Activated naive CD4-positive, alpha-beta T cell treated with anti-CD3 and anti-CD28 coated beads, Interleukin-2, amount 50 U/mL, for 24 hours (primary cell): Measurements from ENCODE around the gene CALM1.

Experiments
- H3K27ac Mint-ChIP-seq: one replicate; pipeline ENCODE4 v1.8.0; 2021; ENCODE audit warnings: mild to moderate bottlenecking, mixed read lengths
- H3K27me3 Mint-ChIP-seq: one replicate; pipeline ENCODE4 v1.8.0; 2021; ENCODE audit warnings: mixed read lengths
- H3K36me3 Mint-ChIP-seq: one replicate; pipeline ENCODE4 v1.8.0; 2021; ENCODE audit warnings: mixed read lengths
- H3K4me1 Mint-ChIP-seq: one replicate; pipeline ENCODE4 v1.8.0; 2021; ENCODE audit warnings: mixed read lengths
- H3K4me3 Mint-ChIP-seq: one replicate; pipeline ENCODE4 v1.8.0; 2021; ENCODE audit warnings: mild to moderate bottlenecking, mixed read lengths
- H3K9me3 Mint-ChIP-seq: one replicate; pipeline ENCODE4 v1.8.0; 2021; ENCODE audit warnings: mixed read lengths

The CALM1 gene

DNA sequence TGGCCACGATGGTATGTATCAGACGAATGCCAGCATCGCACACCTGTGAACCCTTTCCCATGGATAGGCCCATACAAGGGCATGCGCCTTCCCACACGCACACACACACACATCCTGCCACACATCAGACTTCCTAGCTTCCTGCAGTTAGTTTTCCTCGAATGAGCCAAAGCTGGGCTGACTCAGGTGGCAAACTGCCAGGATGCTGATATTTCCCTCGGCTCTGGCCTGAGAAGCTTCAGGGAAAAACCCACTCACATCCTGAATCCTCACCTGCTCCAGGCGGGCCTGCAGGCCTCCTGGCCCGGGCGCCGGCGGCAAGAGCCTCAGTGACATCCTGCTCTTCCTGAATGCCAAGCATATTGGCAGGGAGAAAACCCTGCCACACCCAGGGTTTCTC is 22.4 kb downstream of the CALM1 start:
- Mint-ChIP-seq H3K36me3 (no peaks in the 10 kb centered on the region), H3K27ac (no peak overlapping the region), H3K4me3 (no peak overlapping the region), H3K4me1 (no peaks in the 10 kb centered on the region), H3K9me3 (no peaks in the 10 kb centered on the region), H3K27me3 (no peaks in the 10 kb centered on the region)

- Mint-ChIP-seq H3K4me1 (no peaks in the 10 kb centered on the region), H3K27me3 (no peaks in the 10 kb centered on the region), H3K27ac (no peak overlapping the region)
Observed at GRCh38 chr14:90421001-90421631, 24.3 kb downstream of the CALM1 start.

GRCh38 chr14:90421632-90422020 is 24.8 kb downstream of the CALM1 start:
- Mint-ChIP-seq H3K9me3 (no peaks in the 10 kb centered on the region), H3K36me3 (no peaks in the 10 kb centered on the region), H3K27ac (no peak overlapping the region), H3K4me3 (no peak overlapping the region), H3K27me3 (no peaks in the 10 kb centered on the region), H3K4me1 (no peaks in the 10 kb centered on the region)

More at GRCh38 chr14:90421001-90421631, 24.3 kb downstream of the CALM1 start:
- no peaks in the 10 kb centered on the region for H3K9me3 Mint-ChIP-seq
- no peaks in the 10 kb centered on the region for H3K36me3 Mint-ChIP-seq
- no peak overlapping the region for H3K4me3 Mint-ChIP-seq

GRCh38 chr14:90423166-90423565 is 26.3 kb downstream of the CALM1 start:
- Mint-ChIP-seq H3K27me3 (no peaks in the 10 kb centered on the region), H3K4me1 (no peaks in the 10 kb centered on the region), H3K4me3 (no peak overlapping the region), H3K36me3 (no peaks in the 10 kb centered on the region), H3K27ac (no peak overlapping the region), H3K9me3 (no peaks in the 10 kb centered on the region)

DNA sequence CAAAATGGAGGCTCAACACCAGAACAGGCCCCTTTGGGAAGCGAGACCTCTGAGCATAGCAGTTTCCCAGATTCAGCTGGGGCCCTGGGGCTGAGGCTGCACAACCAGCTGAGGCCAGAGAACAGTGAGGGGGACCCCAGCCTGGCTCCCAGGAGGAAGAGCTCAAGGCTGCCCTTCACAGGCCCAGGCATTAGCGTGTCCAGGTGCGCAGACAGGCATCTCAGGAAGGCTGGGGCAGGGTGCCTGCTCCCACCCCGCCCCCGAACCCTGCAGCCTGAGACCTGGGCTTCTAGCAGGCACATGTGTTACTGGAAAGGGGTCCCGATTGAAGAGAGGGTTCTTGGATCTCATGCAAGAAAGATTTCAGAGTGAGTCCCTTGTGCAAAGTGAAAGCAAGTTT is 27.2 kb downstream of the CALM1 start:
- Mint-ChIP-seq H3K4me3 (no peak overlapping the region), H3K27ac (no peak overlapping the region), H3K4me1 (no peaks in the 10 kb centered on the region), H3K27me3 (no peaks in the 10 kb centered on the region), H3K9me3 (no peaks in the 10 kb centered on the region), H3K36me3 (no peaks in the 10 kb centered on the region)

DNA sequence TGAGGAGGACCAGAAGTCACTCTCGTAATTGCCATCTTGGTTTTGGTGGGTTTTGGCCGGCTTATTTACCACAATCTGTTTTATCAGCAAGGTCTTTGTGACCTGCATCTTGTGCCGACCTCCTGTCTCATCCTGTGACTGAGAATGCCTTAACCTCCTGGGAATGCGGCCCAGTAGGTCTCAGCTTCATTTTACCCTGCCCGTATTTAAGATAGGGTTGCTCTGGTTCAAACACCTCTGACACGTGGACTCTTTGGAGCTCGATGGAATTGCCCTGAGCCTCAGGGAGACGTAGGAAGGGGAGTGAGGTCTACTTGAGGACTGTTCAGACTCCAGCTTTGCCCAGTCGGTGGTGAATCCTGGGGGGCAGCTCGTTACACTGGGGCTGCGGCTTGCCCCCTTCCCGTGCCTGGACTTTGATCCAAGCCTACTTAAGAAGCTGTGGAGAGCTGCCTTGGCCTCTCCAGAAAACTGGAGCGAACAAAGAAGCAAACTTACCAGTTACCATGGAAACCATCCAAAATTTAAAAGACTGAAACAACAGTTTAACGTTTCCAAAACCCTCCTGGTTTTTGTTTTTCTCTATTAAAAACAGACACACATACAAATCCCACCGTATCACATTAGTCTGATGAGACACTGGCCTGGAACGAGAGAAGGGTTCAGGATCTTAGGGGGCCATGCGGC is 28.0 kb downstream of the CALM1 start:
- H3K36me3 Mint-ChIP-seq, result no peaks in the 10 kb centered on the region
- no peak overlapping the region for H3K27ac Mint-ChIP-seq
- no peaks in the 10 kb centered on the region for H3K9me3 Mint-ChIP-seq
- H3K27me3 Mint-ChIP-seq, result no peaks in the 10 kb centered on the region
- H3K4me1 Mint-ChIP-seq, result no peaks in the 10 kb centered on the region
- no peak overlapping the region for H3K4me3 Mint-ChIP-seq

DNA sequence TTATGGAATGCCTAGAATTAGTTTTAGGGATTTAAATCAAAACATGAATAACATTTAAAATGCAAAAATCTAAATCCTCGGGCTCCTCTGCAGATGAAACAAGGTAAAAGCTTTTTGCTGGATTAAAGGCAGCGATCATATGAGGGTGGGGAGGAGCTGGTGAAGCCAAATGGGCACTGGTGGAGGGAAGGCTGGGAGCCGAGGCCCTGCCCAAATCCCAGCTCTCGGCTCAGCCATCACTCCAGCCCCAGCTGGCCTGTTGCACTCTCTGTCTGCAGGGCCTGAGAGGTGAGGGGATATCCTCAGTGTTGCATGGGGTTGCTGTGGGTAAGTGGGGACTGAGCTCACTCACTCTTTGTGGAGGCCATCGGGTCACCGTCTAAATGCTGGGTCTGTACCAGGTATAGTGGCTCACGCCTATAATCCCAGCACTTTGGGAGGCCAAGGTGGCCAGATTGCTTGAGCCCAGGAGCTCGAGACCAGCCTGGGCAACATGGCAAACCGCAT is 28.6 kb downstream of the CALM1 start:
- Mint-ChIP-seq H3K4me1 (no peaks in the 10 kb centered on the region), H3K27ac (no peak overlapping the region), H3K9me3 (no peaks in the 10 kb centered on the region), H3K4me3 (no peak overlapping the region), H3K27me3 (no peaks in the 10 kb centered on the region), H3K36me3 (no peaks in the 10 kb centered on the region)

GRCh38 chr14:90426031-90426540 is 29.3 kb downstream of the CALM1 start:
- no peak overlapping the region for H3K4me3 Mint-ChIP-seq
- H3K4me1 Mint-ChIP-seq, result no peaks in the 10 kb centered on the region
- H3K27me3 Mint-ChIP-seq, result no peaks in the 10 kb centered on the region
- no peak overlapping the region for H3K27ac Mint-ChIP-seq
- H3K9me3 Mint-ChIP-seq, result no peaks in the 10 kb centered on the region
- H3K36me3 Mint-ChIP-seq, result no peaks in the 10 kb centered on the region

DNA sequence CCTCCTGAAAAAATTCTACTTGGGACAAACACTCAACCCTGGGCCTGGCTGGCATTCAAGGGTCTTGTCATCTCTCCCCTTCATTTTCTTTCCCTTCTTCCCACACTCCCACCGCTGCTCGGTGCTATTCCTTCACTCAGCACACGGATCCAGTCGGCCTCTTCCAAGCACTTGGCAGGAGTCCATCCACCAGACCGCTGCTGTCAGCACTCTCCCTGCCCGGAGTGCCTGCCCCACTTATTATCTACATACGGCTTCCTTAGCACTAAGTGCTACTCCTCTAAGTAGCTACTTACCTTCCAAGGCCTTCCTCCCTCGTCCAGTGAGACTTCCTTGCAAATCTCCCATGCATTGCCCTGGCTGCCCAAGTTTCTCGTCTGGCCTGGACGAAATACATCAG is 29.8 kb downstream of the CALM1 start:
- no peaks in the 10 kb centered on the region for H3K9me3 Mint-ChIP-seq

DNA sequence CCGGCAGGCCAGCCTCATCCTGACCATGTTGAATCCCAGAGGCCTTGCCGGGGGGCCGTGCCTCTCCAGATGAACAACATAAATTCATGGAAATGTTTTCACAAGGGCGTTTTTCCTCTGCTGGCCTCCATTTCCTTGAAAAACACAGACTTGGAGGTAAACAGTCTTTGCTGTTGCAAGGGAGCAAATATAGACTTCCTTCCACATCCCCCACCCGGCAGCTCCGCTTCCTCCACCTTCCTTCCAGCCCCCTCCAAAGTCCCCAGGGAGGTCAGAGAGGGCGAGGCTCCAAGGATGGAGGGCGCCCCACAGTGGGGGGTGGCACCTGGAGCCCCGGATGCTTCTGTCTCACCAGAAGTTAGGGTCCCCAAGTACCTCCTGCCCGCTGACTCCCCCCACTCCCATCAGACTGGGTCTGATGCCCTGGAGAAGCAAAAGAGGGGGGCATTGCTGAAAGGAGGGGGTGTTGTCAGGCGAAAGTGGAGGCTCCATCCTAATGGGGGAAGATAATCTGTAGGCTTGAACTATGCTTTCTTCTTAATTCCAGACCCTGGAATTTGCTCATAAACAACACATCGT is 31.1 kb downstream of the CALM1 start:
- Mint-ChIP-seq H3K9me3 (no peaks in the 10 kb centered on the region), H3K36me3 (no peaks in the 10 kb centered on the region), H3K27me3 (no peaks in the 10 kb centered on the region), H3K4me1 (no peaks in the 10 kb centered on the region), H3K4me3 (no peak overlapping the region), H3K27ac (no peak overlapping the region)

More for the DNA sequence above, 29.8 kb downstream of the CALM1 start:
- no peak overlapping the region for H3K27ac Mint-ChIP-seq
- H3K4me1 Mint-ChIP-seq, result no peaks in the 10 kb centered on the region
- H3K4me3 Mint-ChIP-seq, result no peak overlapping the region
- H3K27me3 Mint-ChIP-seq, result no peaks in the 10 kb centered on the region
- H3K36me3 Mint-ChIP-seq, result no peaks in the 10 kb centered on the region

- Mint-ChIP-seq H3K36me3 (no peaks in the 10 kb centered on the region), H3K27ac (no peak overlapping the region), H3K9me3 (no peaks in the 10 kb centered on the region), H3K4me3 (no peak overlapping the region), H3K27me3 (no peaks in the 10 kb centered on the region), H3K4me1 (no peaks in the 10 kb centered on the region)
Observed at GRCh38 chr14:90428676-90429075, 31.8 kb downstream of the CALM1 start.

DNA sequence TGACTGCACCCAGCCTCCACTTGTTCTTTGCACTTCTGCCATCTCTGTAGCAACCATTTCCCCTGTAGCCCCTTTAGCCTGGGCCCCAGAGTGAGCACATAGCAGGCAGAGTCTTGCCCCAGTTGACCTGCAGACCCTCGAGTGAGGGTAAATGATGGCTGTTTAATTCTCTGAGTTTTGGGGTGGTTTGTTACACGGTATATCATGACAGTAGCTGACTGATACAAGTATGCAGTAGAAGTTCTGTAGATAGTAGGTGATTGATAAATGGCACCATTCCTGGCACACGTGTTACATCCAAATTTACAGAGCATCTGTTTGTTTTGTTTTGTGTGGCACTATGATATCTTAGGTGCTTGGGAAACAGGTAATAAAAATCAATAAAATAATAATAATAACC is 32.4 kb downstream of the CALM1 start:
- H3K27ac Mint-ChIP-seq, result no peak overlapping the region

GRCh38 chr14:90429754-90430153 is 32.9 kb downstream of the CALM1 start:
- Mint-ChIP-seq H3K27ac (no peak overlapping the region), H3K9me3 (no peaks in the 10 kb centered on the region), H3K36me3 (no peaks in the 10 kb centered on the region), H3K27me3 (no peaks in the 10 kb centered on the region), H3K4me1 (no peaks in the 10 kb centered on the region), H3K4me3 (no peak overlapping the region)

More for the DNA sequence above, 32.4 kb downstream of the CALM1 start:
- no peaks in the 10 kb centered on the region for H3K4me1 Mint-ChIP-seq
- no peaks in the 10 kb centered on the region for H3K36me3 Mint-ChIP-seq
- H3K27me3 Mint-ChIP-seq, result no peaks in the 10 kb centered on the region
- H3K9me3 Mint-ChIP-seq, result no peaks in the 10 kb centered on the region
- no peak overlapping the region for H3K4me3 Mint-ChIP-seq

GRCh38 chr14:90434370-90435020 is 37.7 kb downstream of the CALM1 start:
- H3K4me1 Mint-ChIP-seq, result no peaks in the 10 kb centered on the region
- H3K4me3 Mint-ChIP-seq, result no peak overlapping the region
- H3K36me3 Mint-ChIP-seq, result no peaks in the 10 kb centered on the region
- no peak overlapping the region for H3K27ac Mint-ChIP-seq
- no peaks in the 10 kb centered on the region for H3K9me3 Mint-ChIP-seq
- no peaks in the 10 kb centered on the region for H3K27me3 Mint-ChIP-seq

DNA sequence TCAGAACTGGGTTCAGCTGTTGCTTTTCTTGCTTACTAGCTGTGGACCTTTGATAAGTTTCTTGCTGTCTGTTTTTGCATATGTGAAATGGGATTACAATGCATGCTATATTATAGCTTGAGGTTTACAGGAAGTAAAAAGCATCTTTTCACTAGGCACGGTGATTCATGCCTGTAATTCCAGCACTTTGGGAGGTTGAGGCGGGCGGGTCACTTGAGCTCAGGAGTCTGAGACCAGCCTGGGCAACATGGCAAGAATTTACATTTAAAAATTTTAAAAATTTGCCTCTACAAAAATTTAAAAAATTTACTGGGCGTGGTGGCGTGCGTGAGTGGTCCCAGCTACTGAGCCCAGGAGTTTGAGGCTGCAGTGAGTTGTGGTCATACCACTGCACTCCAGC is 42.0 kb downstream of the CALM1 start:
- H3K9me3 Mint-ChIP-seq, result no peaks in the 10 kb centered on the region
- no peak overlapping the region for H3K4me3 Mint-ChIP-seq
- H3K27ac Mint-ChIP-seq, result no peak overlapping the region
- H3K36me3 Mint-ChIP-seq, result no peaks in the 10 kb centered on the region
- no peaks in the 10 kb centered on the region for H3K27me3 Mint-ChIP-seq
- H3K4me1 Mint-ChIP-seq, result no peaks in the 10 kb centered on the region

GRCh38 chr14:90440021-90440451 is 43.2 kb downstream of the CALM1 start:
- Mint-ChIP-seq H3K9me3 (no peaks in the 10 kb centered on the region), H3K4me3 (no peak overlapping the region), H3K4me1 (no peaks in the 10 kb centered on the region), H3K36me3 (no peaks in the 10 kb centered on the region), H3K27ac (no peak overlapping the region), H3K27me3 (no peaks in the 10 kb centered on the region)
